Activated B cell treated with CpG ODN at 0.5 μM for 24 hours (primary cell): ENCODE results near the gene B4GAT1. TPM values are rescaled to one million over a fixed set of nuclear protein-coding genes. Genes with fewer than 3 reads are reported as not detected.

ENCODE experiments used
- ATAC-seq: fragments of 200-7000 bp; cut with Tn5 transposase; one replicate; pipeline ENCODE4 v1.10.0; 2021; ENCODE audit warnings: low read depth, mild to moderate bottlenecking, moderate library complexity
- CTCF ChIA-PET: fragments of 350-600 bp; sonication (Branson Sonifier 250); formaldehyde crosslinking; loops from one replicate; lab custom pipeline; 2021; ENCODE audit warnings: antibody characterized with exemption; lab: Charles Lee
- POLR2A ChIA-PET: fragments of 350-600 bp; sonication (Branson Sonifier 250); formaldehyde crosslinking; loops from one replicate; lab custom pipeline; 2021; ENCODE audit warnings: antibody characterized with exemption; lab: Charles Lee
- DNase-seq: peaks from one replicate; pipeline ENCODE4 v3.0.0; 2022
- H3K27ac Mint-ChIP-seq: one replicate; pipeline ENCODE4 v1.8.0; 2020; ENCODE audit warnings: mixed read lengths
- H3K27me3 Mint-ChIP-seq: one replicate; pipeline ENCODE4 v1.8.0; 2021; ENCODE audit warnings: mixed read lengths
- H3K36me3 Mint-ChIP-seq: one replicate; pipeline ENCODE4 v1.8.0; 2021; ENCODE audit warnings: low read depth, mixed read lengths
- H3K4me1 Mint-ChIP-seq: one replicate; pipeline ENCODE4 v1.8.0; 2021; ENCODE audit warnings: mixed read lengths
- H3K4me3 Mint-ChIP-seq: one replicate; pipeline ENCODE4 v1.8.0; 2020; ENCODE audit warnings: mild to moderate bottlenecking, mixed read lengths
- H3K9me3 Mint-ChIP-seq: one replicate; pipeline ENCODE4 v1.8.0; 2020; ENCODE audit warnings: mixed read lengths
- CTCF ChIP-seq: fragments of 200-600 bp; IDR thresholded peaks from one replicate; pipeline ENCODE4 v1.8.0; 2022; ENCODE audit warnings: antibody characterized with exemption, mild to moderate bottlenecking
- intact Hi-C: fragments of 100-400 bp; cut with micrococcal nuclease; formaldehyde crosslinking; loops from one replicate; pipeline ENCODE4 v1.15.1; 2024
- total RNA-seq: library from RNA; stranded (reverse); gene quantifications from 2 replicates; pipeline ENCODE4 v1.2.3, GENCODE V29; 2022

The B4GAT1 gene
- total RNA-seq, 1 donor from 2014 or later, result 1.9 TPM

- CTCF ChIA-PET, result no interaction called here
- intact Hi-C loops, result loop anchor here (5.0 kb wide), 2 partner anchors 38 to 732 kb away; partner anchors contain the start of gene PCNX3
- peaks cover 31% of the 10 kb centered on the region for H3K4me1 Mint-ChIP-seq
Observed at GRCh38 chr11:66349084-66349386, 1.6 kb upstream of the B4GAT1 start.

GRCh38 chr11:66346476-66347424 is 679 bp downstream of the B4GAT1 start:
- POLR2A ChIA-PET, result interaction anchor here (0.6 to 5.4 kb wide), 4 partner anchors 25 to 1779 kb away, joined by 3 to 34 read pairs (median 4); partner anchors contain the start of genes RBM4 and SLC29A2
- H3K4me3 Mint-ChIP-seq, result peak overlapping the region; percentile 96
- peaks cover 45% of the 10 kb centered on the region for H3K4me1 Mint-ChIP-seq
- H3K9me3 Mint-ChIP-seq, result no peaks in the 10 kb centered on the region
- DNase-seq, result no peak
- CTCF ChIA-PET, result interaction anchor here (0.7 to 3.2 kb wide), 3 partner anchors 15 to 691 kb away, joined by 3 to 17 read pairs (median 3); no protein-coding TSS in a partner anchor
- H3K27me3 Mint-ChIP-seq, result peaks cover 2% of the 10 kb centered on the region
- H3K36me3 Mint-ChIP-seq, result peaks cover 27% of the 10 kb centered on the region
- no peak for ATAC-seq
- H3K27ac Mint-ChIP-seq, result peak overlapping the region; percentile 35
- no peak for TF ChIP-seq CTCF
- intact Hi-C loops, result loop anchor here (5.0 kb wide), 2 partner anchors 41 to 729 kb away; partner anchors contain the start of gene PCNX3

More at GRCh38 chr11:66349084-66349386, 1.6 kb upstream of the B4GAT1 start:
- DNase-seq (no peak), ATAC-seq (no peak)
- POLR2A ChIA-PET, result interaction anchor here (0.7 kb wide), 2 partner anchors 26 to 1006 kb away, joined by 3 to 9 read pairs; no protein-coding TSS in a partner anchor
- Mint-ChIP-seq H3K9me3 (no peaks in the 10 kb centered on the region), H3K27me3 (peaks cover 2% of the 10 kb centered on the region), H3K4me3 (peak overlapping the region; percentile 0), H3K36me3 (peaks cover 10% of the 10 kb centered on the region), H3K27ac (peak overlapping the region; percentile 46)
- TF ChIP-seq CTCF, result no peak

GRCh38 chr11:66345316-66345649 is 2.1 kb downstream of the B4GAT1 start:
- CTCF ChIA-PET, result interaction anchor here (0.7 to 3.2 kb wide), 4 partner anchors 33 to 641 kb away, joined by 3 to 17 read pairs (median 8); no protein-coding TSS in a partner anchor
- H3K4me1 Mint-ChIP-seq, result peaks cover 45% of the 10 kb centered on the region
- H3K27me3 Mint-ChIP-seq, result peaks cover 2% of the 10 kb centered on the region
- peak; percentile 11 for ATAC-seq
- H3K9me3 Mint-ChIP-seq, result no peaks in the 10 kb centered on the region
- H3K36me3 Mint-ChIP-seq, result peaks cover 40% of the 10 kb centered on the region
- TF ChIP-seq CTCF, result no peak
- POLR2A ChIA-PET, result interaction anchor here (0.6 to 5.4 kb wide), 9 partner anchors 26 to 1242 kb away, joined by 3 to 34 read pairs (median 4); partner anchors contain the start of genes CD248, RBM14, RCE1 and SLC29A2
- H3K27ac Mint-ChIP-seq, result peak overlapping the region; percentile 93
- peak overlapping the region; percentile 96 for H3K4me3 Mint-ChIP-seq
- DNase-seq, result no peak
- intact Hi-C loops, result loop anchor here (1.0 to 5.0 kb wide), 5 partner anchors 16 to 728 kb away; partner anchors contain the start of genes PCNX3 and RCE1

GRCh38 chr11:66344550-66345315 is 2.7 kb downstream of the B4GAT1 start, which contains the start of gene BRMS1:
Gene BRMS1 (minus strand): TSS chr11:66345104. CDS start chr11:66342234, 2,870 bp downstream.
- POLR2A ChIA-PET, result interaction anchor here (0.6 to 5.4 kb wide), 13 partner anchors 27 to 1243 kb away, joined by 3 to 34 read pairs (median 4); partner anchors contain the start of genes CD248, FIBP, MRPL11 and RAB1B
- TF ChIP-seq CTCF, result no peak
- intact Hi-C loops, result loop anchor here (1.0 to 5.0 kb wide), 5 partner anchors 16 to 727 kb away; partner anchors contain the start of genes PCNX3 and RCE1
- peaks cover 46% of the 10 kb centered on the region for H3K36me3 Mint-ChIP-seq
- DNase-seq (peak; percentile 93), ATAC-seq (peak; percentile 82)
- peak within 1 kb of the TSS; percentile 93 for H3K27ac Mint-ChIP-seq
- H3K9me3 Mint-ChIP-seq, result no peaks in the 10 kb centered on the region
- CTCF ChIA-PET, result interaction anchor here (0.7 to 3.2 kb wide), 4 partner anchors 33 to 640 kb away, joined by 3 to 17 read pairs (median 8); no protein-coding TSS in a partner anchor
- H3K4me1 Mint-ChIP-seq, result peaks cover 45% of the 10 kb centered on the region
- H3K4me3 Mint-ChIP-seq, result peak within 1 kb of the TSS; percentile 96
- peaks cover 2% of the 10 kb centered on the region for H3K27me3 Mint-ChIP-seq
